ENCODE results near the gene IKBKE. TPM values are rescaled to one million over a fixed set of nuclear protein-coding genes. Genes with fewer than 3 reads are reported as not detected.

Gene IKBKE
- total RNA-seq, 1 experiment from 2014 or later = 6.4 TPM

- Histone ChIP-seq H3K36me3 (ENCODE audit: control insufficient read depth, insufficient read depth, low read length) (no peaks in the 10 kb centered on the region), H3K27me3 (ENCODE audit: control insufficient read depth, insufficient read depth, low read length) (no peaks in the 10 kb centered on the region), H3K9me3 (ENCODE audit: control insufficient read depth, insufficient read depth, low read depth, low read length) (no peaks in the 10 kb centered on the region), H3K27ac (ENCODE audit: low read length) (no peak overlapping the region), H3K4me1 (ENCODE audit: control insufficient read depth, insufficient read depth, low read length) (peaks cover 2% of the 10 kb centered on the region), H3K4me3 (ENCODE audit: low read depth in 2 of 2, low read length in 2 of 2) (no peak overlapping the region)
- ChIA-PET POLR2A (no interaction called here), CTCF (no interaction called here)
- in situ Hi-C loops (cut with HindIII; ENCODE audit: low pct_unique_long_range_greater_than_20kb, low sequenced_read_pairs) = no loop called here
- TF ChIP-seq, protein P1, sequence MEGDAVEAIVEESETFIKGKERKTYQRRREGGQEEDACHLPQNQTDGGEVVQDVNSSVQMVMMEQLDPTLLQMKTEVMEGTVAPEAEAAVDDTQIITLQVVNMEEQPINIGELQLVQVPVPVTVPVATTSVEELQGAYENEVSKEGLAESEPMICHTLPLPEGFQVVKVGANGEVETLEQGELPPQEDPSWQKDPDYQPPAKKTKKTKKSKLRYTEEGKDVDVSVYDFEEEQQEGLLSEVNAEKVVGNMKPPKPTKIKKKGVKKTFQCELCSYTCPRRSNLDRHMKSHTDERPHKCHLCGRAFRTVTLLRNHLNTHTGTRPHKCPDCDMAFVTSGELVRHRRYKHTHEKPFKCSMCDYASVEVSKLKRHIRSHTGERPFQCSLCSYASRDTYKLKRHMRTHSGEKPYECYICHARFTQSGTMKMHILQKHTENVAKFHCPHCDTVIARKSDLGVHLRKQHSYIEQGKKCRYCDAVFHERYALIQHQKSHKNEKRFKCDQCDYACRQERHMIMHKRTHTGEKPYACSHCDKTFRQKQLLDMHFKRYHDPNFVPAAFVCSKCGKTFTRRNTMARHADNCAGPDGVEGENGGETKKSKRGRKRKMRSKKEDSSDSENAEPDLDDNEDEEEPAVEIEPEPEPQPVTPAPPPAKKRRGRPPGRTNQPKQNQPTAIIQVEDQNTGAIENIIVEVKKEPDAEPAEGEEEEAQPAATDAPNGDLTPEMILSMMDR (IDR thresholded peaks at IDR 0.05) = no peak
- no peak for TF ChIP-seq SIN3A (IDR thresholded peaks at IDR 0.05; ENCODE audit: borderline replicate concordance, insufficient read depth, low read depth, low read length)
- no peak for ATAC-seq
- no TSS peak for BruUV-seq (replicated peaks)
- DNase-seq (ENCODE audit: low read depth, low spot score) = no peak
- intact Hi-C loops (cut with micrococcal nuclease; ENCODE audit: unreplicated experiment) = no loop called here
These were observed 5.8 kb upstream of the IKBKE start for GRCh38 chr1:206464456-206464964.

DNA sequence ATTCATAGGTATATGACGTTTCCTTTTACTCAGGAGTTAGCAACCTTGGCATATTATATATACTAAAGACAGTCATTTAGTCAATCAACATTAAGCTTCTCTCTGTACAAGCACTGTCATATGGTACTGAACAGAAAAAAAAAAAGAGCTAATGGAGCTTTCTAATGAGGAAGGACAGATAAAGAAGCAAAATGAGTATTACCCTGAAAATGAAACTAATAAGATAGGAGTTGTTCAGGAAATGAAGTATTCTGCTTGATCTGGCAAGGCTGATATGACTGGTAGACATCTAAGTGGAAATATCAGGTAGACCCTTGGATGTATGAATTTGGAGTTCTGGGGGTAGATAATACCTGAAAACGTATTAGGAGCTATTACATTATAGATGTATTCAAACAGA is 4.3 kb upstream of the IKBKE start:
- intact Hi-C loops (cut with micrococcal nuclease; ENCODE audit: unreplicated experiment) = no loop called here
- POLR2A ChIA-PET = no interaction called here
- BruUV-seq (replicated peaks) = no TSS peak
- Histone ChIP-seq H3K4me3 (ENCODE audit: low read depth in 2 of 2, low read length in 2 of 2) (no peak overlapping the region), H3K27ac (ENCODE audit: low read length) (no peak overlapping the region), H3K9me3 (ENCODE audit: control insufficient read depth, insufficient read depth, low read depth, low read length) (no peaks in the 10 kb centered on the region), H3K27me3 (ENCODE audit: control insufficient read depth, insufficient read depth, low read length) (no peaks in the 10 kb centered on the region), H3K36me3 (ENCODE audit: control insufficient read depth, insufficient read depth, low read length) (no peaks in the 10 kb centered on the region), H3K4me1 (ENCODE audit: control insufficient read depth, insufficient read depth, low read length) (peaks cover 14% of the 10 kb centered on the region)
- CTCF ChIA-PET = no interaction called here
- in situ Hi-C loops (cut with HindIII; ENCODE audit: low pct_unique_long_range_greater_than_20kb, low sequenced_read_pairs) = no loop called here
- TF ChIP-seq POLR2AphosphoS5 (IDR thresholded peaks at IDR 0.05; ENCODE audit: low read depth, low read length) (no peak), TCF7L2 (IDR thresholded peaks at IDR 0.05; ENCODE audit: low read depth, low read length) (no peak)
- TF ChIP-seq, protein P2, sequence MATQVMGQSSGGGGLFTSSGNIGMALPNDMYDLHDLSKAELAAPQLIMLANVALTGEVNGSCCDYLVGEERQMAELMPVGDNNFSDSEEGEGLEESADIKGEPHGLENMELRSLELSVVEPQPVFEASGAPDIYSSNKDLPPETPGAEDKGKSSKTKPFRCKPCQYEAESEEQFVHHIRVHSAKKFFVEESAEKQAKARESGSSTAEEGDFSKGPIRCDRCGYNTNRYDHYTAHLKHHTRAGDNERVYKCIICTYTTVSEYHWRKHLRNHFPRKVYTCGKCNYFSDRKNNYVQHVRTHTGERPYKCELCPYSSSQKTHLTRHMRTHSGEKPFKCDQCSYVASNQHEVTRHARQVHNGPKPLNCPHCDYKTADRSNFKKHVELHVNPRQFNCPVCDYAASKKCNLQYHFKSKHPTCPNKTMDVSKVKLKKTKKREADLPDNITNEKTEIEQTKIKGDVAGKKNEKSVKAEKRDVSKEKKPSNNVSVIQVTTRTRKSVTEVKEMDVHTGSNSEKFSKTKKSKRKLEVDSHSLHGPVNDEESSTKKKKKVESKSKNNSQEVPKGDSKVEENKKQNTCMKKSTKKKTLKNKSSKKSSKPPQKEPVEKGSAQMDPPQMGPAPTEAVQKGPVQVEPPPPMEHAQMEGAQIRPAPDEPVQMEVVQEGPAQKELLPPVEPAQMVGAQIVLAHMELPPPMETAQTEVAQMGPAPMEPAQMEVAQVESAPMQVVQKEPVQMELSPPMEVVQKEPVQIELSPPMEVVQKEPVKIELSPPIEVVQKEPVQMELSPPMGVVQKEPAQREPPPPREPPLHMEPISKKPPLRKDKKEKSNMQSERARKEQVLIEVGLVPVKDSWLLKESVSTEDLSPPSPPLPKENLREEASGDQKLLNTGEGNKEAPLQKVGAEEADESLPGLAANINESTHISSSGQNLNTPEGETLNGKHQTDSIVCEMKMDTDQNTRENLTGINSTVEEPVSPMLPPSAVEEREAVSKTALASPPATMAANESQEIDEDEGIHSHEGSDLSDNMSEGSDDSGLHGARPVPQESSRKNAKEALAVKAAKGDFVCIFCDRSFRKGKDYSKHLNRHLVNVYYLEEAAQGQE (IDR thresholded peaks at IDR 0.05; ENCODE audit: insufficient read depth in 1 of 2, low read depth in 2 of 2, low read length in 1 of 2) = no peak
- TF ChIP-seq, protein P1 (IDR thresholded peaks at IDR 0.05) = no peak
- ATAC-seq (no peak), DNase-seq (ENCODE audit: low read depth, low spot score) (no peak)
